Heart left ventricle (tissue), 13 donors: ENCODE data around the gene PRG2.

Experiments used
- CTCF ChIP-seq, 12 donors: fragments of 200-600 bp; sonication (generic) in 4 of 12; IDR thresholded peaks; one replicate each; pipeline versions ENCODE4 v1.5.0 to v1.8.0; 2018 to 2022; ENCODE audit warnings: antibody characterized with exemption in 12 of 12, mild to moderate bottlenecking in 5 of 12
- POLR2A ChIP-seq, 2 donors: fragments of 450-650 bp; IDR thresholded peaks; one replicate each; pipeline ENCODE4 v1.6.1; 2017; ENCODE audit warnings: antibody characterized with exemption in 2 of 2, mild to moderate bottlenecking in 2 of 2, moderate library complexity in 2 of 2
- donor health status: ischemic (EF 13 %, LVEDD 7.1; RV severe dilation, severe dysfunction).
- donor health status: DM: no; HTN: yes; CAD: no.
- donor health status: DM: no; HTN: no; CAD: no.
- donor health status: ischemic (EF 25% LVEDD 6.9; RV normal size, moderate dysfunction).
- donor health status: ischemic (EF 25% LVEDD 5.7; RV mildly dilated, moderate dysfunction).
- donor health status: ischemic (EF 35%, LVEDD 5.7; RV mildly dilated, moderate dysfunction).
- donor health status: nonischemic (EF 11% LVEDD 7.7; RV severe dilation, severe dysfunction).
- donor health status: DM: yes; HTN: yes; CAD: no.
- donor health status: PGD.
- donor health status: ischemic (EF 29% LVEDD 5.4; RV normal size, mild dysfunction).
- donor health status: nonischemic (EF 23%, LVEDD 6.1; RV moderate dilation, normal function).

GRCh38 chr11:57395905-57396623 is 5.6 kb upstream of the PRG2 start:
- TF ChIP-seq CTCF (IDR thresholded peaks at IDR 0.05) (no peak), POLR2A (IDR thresholded peaks at IDR 0.05) (no peak)
